Neural cell (in vitro differentiated cells): ENCODE measurements around the gene SAMD1. TPM values are rescaled to one million over a fixed set of nuclear protein-coding genes. Genes with fewer than 3 reads are reported as not detected.

ENCODE experiments used
- H2AFZ ChIP-seq: fragments of 200-600, 300-800 bp; sonication (generic), shearing (Covaris generic); 2 replicates; pipeline ENCODE4 v1.6.0; 2014; ENCODE audit warnings: low read depth, mild to moderate bottlenecking, antibody characterized with exemption, low read length, moderate library complexity
- H3F3A ChIP-seq: fragments of 200-600 bp; shearing (Covaris generic); 2 replicates; pipeline ENCODE4 v1.6.1; 2016; ENCODE audit warnings: mild to moderate bottlenecking, moderate library complexity, mixed read lengths, antibody characterized with exemption, low read length; ENCODE audit not compliant: insufficient read depth, poor library complexity, severe bottlenecking
- H3K27ac ChIP-seq: fragments of 200-600, 300-800 bp; sonication (generic), shearing (Covaris generic); 2 replicates; pipeline ENCODE4 v1.5.1; 2014; ENCODE audit warnings: mild to moderate bottlenecking, low read length, moderate library complexity
- H3K27me3 ChIP-seq: fragments of 300-800, 200-600 bp; sonication (generic), shearing (Covaris generic); 2 replicates; pipeline ENCODE4 v1.6.0; 2014; ENCODE audit warnings: mild to moderate bottlenecking, low read depth, low read length, moderate library complexity; ENCODE audit not compliant: insufficient read depth
- H3K36me3 ChIP-seq: fragments of 300-800, 200-600 bp; sonication (generic), shearing (Covaris generic); 2 replicates; pipeline ENCODE4 v1.5.1; 2014; ENCODE audit warnings: mild to moderate bottlenecking, antibody characterized with exemption, low read length, moderate library complexity; ENCODE audit not compliant: insufficient read depth
- H3K4me2 ChIP-seq: fragments of 300-800, 200-600 bp; sonication (generic), shearing (Covaris generic); 2 replicates; pipeline ENCODE4 v1.6.0; 2014; ENCODE audit warnings: mild to moderate bottlenecking, low read length
- H3K4me3 ChIP-seq: fragments of 300-800, 200-600 bp; sonication (generic), shearing (Covaris generic); 2 replicates; pipeline ENCODE4 v1.5.1; 2014; ENCODE audit warnings: mild to moderate bottlenecking, low read length, moderate library complexity
- H3K79me2 ChIP-seq: fragments of 200-600 bp; shearing (Covaris generic); replicated peaks from 2 replicates; pipeline ENCODE4 v1.6.0; 2014; ENCODE audit warnings: mild to moderate bottlenecking, low read length, moderate library complexity; ENCODE audit not compliant: insufficient read depth
- H3K9ac ChIP-seq: fragments of 300-800, 200-600 bp; sonication (generic), shearing (Covaris generic); 2 replicates; pipeline ENCODE4 v1.6.1; 2016; ENCODE audit warnings: mild to moderate bottlenecking, low read length, mixed read lengths
- H3K9me2 ChIP-seq: fragments of 200-600 bp; shearing (Covaris generic); 2 replicates; pipeline ENCODE4 v1.6.1; 2016; ENCODE audit warnings: mild to moderate bottlenecking, low read length, mixed read lengths; ENCODE audit not compliant: insufficient read depth
- H3K9me3 ChIP-seq: fragments of 200-600, 300-800 bp; sonication (generic), shearing (Covaris generic); 2 replicates; pipeline ENCODE4 v1.6.1; 2016; ENCODE audit warnings: mild to moderate bottlenecking, mixed run types, low read length, moderate library complexity, mixed read lengths
- H4K20me1 ChIP-seq: fragments of 200-600 bp; shearing (Covaris generic); 2 replicates; pipeline ENCODE4 v1.6.1; 2016; ENCODE audit warnings: mild to moderate bottlenecking, mixed run types; ENCODE audit not compliant: insufficient read depth
- CTCF ChIP-seq: fragments of 450-650 bp; IDR thresholded peaks from 2 replicates; pipeline ENCODE4 v1.5.1; 2014; ENCODE audit warnings: antibody characterized with exemption, mild to moderate bottlenecking, moderate library complexity; ENCODE audit not compliant: poor library complexity, severe bottlenecking
- EP300 ChIP-seq: fragments of 450-650 bp; conservative IDR thresholded peaks from 2 replicates; pipeline ENCODE4 v1.6.1; 2014; ENCODE audit warnings: antibody characterized with exemption, mild to moderate bottlenecking, moderate library complexity; ENCODE audit not compliant: poor library complexity, severe bottlenecking
- EZH2 ChIP-seq: fragments of 200-600, 300-800 bp; shearing (Covaris generic), sonication (generic); IDR thresholded peaks from 2 replicates; pipeline ENCODE4 v1.6.1; 2014; ENCODE audit warnings: antibody characterized with exemption, low read length, borderline replicate concordance, mild to moderate bottlenecking; ENCODE audit not compliant: insufficient read depth, poor library complexity, severe bottlenecking
- RAD21 ChIP-seq: fragments of 450-650 bp; conservative IDR thresholded peaks from 2 replicates; pipeline ENCODE4 v1.6.1; 2014; ENCODE audit warnings: antibody characterized with exemption, mild to moderate bottlenecking, moderate library complexity
- REST ChIP-seq: IDR thresholded peaks from 2 replicates; pipeline ENCODE4 v1.6.1; 2012; ENCODE audit warnings: borderline replicate concordance
- SMC3 ChIP-seq: fragments of 450-650 bp; conservative IDR thresholded peaks from 2 replicates; pipeline ENCODE4 v1.6.1; 2014; ENCODE audit warnings: antibody characterized with exemption, mild to moderate bottlenecking, moderate library complexity; ENCODE audit not compliant: poor library complexity
- TAF1 ChIP-seq: IDR thresholded peaks from 2 replicates; pipeline ENCODE4 v1.6.1; 2012; ENCODE audit warnings: low read depth
- polyA plus RNA-seq: library from polyadenylated mRNA; depleted of rRNA; stranded (reverse); fragments of >200 nt; gene quantifications from 2 replicates; pipeline ENCODE4 v1.2.3, GENCODE V29; 2014

The SAMD1 gene
- polyA plus RNA-seq, 1 donor from 2014 or later, result 38.1 TPM

- H3K79me2 ChIP-seq, result no peaks in the 10 kb centered on the region
- peak; percentile 33 for TF ChIP-seq CTCF
- TF ChIP-seq EZH2, result no peak
- no peak for TF ChIP-seq EP300
- TF ChIP-seq RAD21, result no peak
- H3K9me3 ChIP-seq, result no peaks in the 10 kb centered on the region
- H3K4me3 ChIP-seq, result no peak overlapping the region
- no peak overlapping the region for H3K9ac ChIP-seq
- H2AFZ ChIP-seq, result no peak overlapping the region
- no peaks in the 10 kb centered on the region for H3K9me2 ChIP-seq
- H3K27ac ChIP-seq, result no peak overlapping the region
- H3F3A ChIP-seq, result no peaks in the 10 kb centered on the region
- peaks cover 18% of the 10 kb centered on the region for H3K27me3 ChIP-seq
- no peaks in the 10 kb centered on the region for H4K20me1 ChIP-seq
- H3K36me3 ChIP-seq, result no peaks in the 10 kb centered on the region
- no peak overlapping the region for H3K4me2 ChIP-seq
Observed at GRCh38 chr19:14059093-14059480, 31.5 kb downstream of the SAMD1 start.

GRCh38 chr19:14058182-14059092, 32.1 kb downstream of the SAMD1 start:
- no peak overlapping the region for H3K4me2 ChIP-seq
- no peaks in the 10 kb centered on the region for H3F3A ChIP-seq
- H3K9ac ChIP-seq, result peak overlapping the region; percentile 20
- H4K20me1 ChIP-seq, result no peaks in the 10 kb centered on the region
- no peaks in the 10 kb centered on the region for H3K36me3 ChIP-seq
- H3K27me3 ChIP-seq, result peaks cover 18% of the 10 kb centered on the region
- TF ChIP-seq TAF1 (no peak), CTCF (no peak), EZH2 (no peak), SMC3 (no peak), REST (no peak)
- no peaks in the 10 kb centered on the region for H3K9me3 ChIP-seq
- peak overlapping the region; percentile 59 for H3K4me3 ChIP-seq
- no peaks in the 10 kb centered on the region for H3K79me2 ChIP-seq
- H3K27ac ChIP-seq, result no peak overlapping the region
- H3K9me2 ChIP-seq, result no peaks in the 10 kb centered on the region
- H2AFZ ChIP-seq, result no peak overlapping the region
